Fibroblast of upper back skin (primary cell): ENCODE measurements around the gene MAT1A.
"Not testable (repeated sequence)": the region's sequence is repeated elsewhere in the genome, so short reads cannot be mapped to it uniquely, and the experiment has no call there.

Experiments
- DNase-seq: peaks from one replicate; pipeline ENCODE4 v3.0.0-alpha.2; 2013

MAT1A gene

DNA sequence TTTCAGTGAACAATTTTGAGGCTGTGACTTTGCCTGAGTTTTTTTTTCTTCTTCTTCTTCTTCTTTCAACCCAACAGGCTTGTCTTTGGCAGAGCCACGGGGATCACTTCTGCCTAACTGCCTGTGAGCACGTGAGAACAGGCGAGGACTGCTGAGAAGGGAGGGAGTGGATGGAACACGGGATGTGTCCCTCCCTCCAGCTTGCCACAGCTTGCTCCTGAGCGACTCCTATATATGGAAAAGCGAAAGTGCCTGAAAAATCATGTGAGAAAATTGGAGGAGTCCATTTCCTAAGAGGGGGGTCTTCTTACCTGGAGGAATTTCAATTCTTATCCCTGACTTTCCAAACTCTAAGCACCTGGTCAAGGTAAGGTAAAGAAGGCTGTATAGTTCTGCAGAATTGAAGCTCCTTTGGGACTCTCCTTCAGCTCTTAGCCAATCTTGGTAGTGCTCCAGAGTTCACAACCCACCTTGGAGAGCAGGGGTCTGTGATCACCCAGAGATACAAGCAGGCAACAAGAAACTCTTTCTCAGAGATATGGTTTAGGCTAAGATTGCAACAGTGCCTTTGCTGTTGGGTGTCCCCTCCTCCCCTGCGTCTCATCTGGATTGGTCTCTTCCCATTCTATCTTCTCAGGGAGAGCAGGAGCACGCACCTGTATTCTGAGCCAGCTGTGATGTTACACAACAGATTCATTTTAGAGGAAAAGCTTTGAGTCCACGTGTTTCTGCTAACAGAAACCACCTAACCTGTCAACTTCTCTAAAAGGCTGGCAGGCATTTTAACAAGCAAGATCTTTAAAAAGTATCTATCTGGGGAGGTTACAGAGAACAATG is at the start of gene MAT1A:
Gene MAT1A (minus strand): TSS at position 208 of the 837 bp plus-strand sequence. CDS start 235 bp downstream, outside the sequence.
- DNase-seq = no peak

DNA sequence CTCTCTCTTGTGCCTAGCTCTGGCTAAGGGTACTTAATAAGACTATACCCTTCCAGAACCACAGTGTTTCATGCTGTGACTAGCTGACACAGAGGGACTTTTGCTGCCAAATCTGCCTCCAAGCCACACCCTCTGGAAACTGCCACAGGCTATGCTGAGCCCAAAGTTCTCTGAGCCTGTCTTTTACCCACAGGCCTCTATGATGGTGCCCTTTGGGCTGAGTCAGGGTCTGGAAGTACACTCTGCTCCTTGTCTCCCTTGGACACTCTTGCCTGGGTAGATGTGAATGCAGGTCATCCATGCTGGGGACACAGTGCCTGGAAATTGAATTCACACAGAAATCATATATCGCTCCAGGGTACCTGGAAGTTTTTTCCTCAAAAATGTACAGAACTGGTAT is 44.5 kb upstream of the MAT1A start:
- DNase-seq = no peak

DNA sequence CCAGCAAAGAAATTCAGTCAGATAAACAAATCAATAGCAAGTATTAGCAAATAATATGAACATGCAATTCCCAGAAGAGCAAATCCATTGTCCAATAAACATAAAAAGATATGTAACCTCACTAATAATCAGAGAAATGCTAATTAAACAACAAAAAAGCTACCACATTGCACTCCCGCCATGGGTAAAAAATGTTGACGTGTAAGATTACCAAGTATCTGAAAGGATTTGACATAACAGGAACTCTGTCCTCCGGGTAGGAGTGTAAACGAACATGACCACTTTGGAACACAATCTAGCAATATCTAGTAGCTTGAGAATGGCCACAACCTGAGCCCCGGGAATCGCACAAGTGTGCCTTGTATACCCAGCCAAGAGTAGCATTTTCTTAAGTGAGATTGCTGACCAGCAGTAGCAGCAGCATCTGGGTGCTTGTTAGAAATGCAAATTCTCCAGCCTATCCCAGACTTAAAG is 35.5 kb upstream of the MAT1A start:
- DNase-seq = no peak

DNA sequence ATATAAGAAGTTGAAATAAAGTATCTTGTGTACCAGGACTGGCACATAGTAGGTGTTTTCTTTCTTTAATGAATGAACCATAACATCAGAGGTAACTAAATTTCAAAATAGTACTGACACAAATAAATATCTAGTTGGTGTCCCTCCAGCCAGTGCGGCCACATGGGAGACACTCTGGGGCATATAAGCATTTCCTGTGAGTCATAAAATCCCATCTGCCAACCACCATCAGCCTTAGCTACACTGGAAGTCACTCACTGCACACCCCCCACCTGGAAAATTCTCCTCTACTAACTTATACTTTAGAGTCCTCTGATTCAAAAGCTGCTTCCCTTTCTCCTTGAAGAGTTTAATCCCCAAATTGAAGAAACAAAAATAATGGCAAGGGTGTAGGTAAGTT is 34.6 kb upstream of the MAT1A start:
- DNase-seq = peak; percentile 59

DNA sequence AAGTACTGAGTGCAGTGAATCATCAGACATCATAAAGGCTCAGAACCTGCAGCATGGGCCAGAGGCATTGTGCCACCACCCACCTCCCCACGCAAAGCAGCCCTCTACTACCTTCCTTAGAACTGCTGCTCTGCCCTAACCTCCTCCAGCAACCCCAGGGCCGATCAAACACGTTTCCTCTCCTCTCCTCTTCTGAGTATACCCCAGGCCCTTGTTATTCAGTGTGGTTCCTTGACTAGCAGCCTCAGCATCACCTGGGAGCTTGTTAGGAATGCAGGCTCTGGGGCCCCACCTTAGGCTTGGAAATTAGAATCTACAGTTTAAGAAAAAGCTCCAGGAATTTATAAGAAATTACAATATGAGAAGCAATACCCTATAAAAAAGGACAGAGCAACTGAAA is 33.9 kb upstream of the MAT1A start:
- DNase-seq = no peak

DNA sequence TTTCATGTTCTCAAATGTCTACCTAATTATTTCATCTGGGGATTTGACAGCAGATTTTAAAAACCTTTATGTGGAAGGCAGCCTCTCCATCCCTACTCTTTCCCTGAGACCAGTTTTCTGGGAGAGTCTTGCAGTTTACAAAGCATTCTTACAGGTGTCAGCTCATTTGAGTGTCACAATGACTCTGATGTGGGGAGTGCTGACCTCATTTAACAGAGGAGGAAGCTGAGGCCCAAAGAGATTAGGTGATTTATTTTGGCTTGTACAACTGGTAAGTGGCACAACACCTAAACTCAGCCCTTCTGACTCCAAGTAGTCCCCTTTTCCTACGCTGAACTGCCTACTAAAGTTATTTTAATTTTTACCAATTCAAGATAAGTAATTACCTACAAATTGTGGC is 33.3 kb upstream of the MAT1A start:
- no peak for DNase-seq

DNA sequence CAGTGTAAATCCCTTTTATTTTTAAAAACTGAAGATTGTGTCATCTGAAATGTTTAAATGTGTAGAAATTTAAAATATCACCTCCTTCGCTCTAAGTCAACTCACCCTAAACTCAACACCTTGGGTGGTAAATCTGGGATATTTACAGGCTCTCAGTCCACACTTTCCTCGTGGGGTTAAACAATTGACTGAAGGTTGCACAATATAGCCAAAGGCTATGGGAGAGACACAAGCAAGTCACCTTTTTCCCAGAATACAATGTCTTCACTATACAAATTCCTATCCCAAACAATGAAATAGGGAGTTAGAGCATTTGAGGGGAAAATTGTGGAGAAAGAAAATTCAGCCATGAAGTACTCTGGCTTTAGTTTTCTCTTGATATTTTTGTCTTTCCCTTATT is 32.7 kb upstream of the MAT1A start:
- no peak for DNase-seq

DNA sequence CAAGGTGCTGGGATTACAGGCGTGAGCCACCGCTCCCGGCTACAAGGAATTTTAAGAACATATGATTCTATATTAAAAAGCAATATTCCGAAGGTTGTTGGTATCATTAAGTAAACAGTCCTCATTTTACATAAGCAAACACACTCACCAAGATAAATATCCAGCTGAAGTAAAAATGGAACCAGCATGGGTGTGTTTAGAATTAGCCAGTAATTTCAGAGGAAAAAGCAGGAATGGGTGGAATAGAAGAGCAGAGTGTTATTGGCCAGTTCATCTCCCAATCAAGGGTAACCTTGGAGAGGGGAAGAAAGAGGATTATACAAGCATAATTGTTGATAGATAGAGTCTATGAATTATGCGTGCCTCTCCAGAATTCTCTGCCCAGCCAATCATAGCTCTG is 31.7 kb upstream of the MAT1A start:
- DNase-seq = no peak

DNA sequence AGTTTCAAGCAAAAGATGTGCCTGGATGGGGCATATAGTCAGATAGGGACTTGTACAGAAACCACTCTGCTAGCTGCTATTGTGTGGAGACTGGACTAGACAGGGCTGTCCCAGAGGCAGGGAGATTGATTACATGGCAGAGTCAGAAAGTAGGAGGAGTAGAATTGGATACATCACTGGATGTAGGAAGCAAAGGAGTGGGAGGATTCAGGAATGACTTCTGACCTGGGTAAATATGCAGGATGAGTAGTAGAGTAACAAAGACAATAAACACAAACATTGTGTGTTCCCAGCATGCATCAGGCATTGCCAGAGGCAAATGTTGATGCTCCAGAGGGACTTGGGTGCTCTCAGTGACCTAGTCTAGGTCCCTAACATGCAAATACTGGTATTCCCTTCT is 30.9 kb upstream of the MAT1A start:
- no peak for DNase-seq

DNA sequence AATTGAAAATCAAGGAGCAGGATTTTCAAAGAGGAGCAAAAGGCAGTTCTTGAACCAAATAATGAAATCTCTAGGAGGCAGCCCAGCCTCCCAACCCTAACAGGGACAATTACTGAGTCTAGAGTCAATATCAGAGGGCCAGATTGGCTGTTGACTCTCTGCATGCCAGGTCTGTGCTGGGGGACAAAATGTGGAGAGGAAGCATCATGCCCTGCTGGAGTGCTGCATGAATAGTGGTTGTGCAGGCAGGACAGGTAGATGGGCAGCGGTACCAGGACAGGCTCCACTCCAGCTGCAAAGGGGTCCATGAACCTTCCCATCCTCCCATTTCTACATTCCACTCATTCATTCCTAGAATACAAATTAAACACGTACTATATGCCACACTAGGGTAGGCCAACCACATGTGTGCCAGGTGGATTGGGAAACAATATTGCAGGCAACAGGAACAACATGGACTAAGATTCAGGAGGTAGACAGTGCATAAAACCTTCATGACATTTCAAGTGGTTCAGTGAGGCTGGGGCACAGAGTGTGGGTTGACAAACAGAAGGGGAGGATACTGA is 30.4 kb upstream of the MAT1A start:
- DNase-seq = no peak

DNA sequence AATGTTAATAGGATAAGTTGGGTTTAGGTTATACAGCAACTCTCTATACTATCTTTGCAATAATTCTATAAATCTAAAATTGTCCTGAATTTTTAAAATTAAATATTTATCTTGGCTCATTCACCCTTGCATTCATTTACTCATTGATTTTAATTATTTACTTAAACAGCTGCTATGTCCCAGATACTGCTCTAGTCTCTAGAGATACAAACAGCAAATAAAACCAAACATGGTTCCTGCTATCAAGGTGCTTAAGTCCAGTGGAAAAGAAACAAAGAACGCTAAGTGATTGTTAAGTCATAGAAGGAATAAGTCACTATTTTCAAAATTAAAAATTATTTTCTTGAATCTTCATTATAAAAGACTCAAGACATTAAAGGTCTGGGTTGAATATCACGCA is 29.9 kb upstream of the MAT1A start:
- no peak for DNase-seq

DNA sequence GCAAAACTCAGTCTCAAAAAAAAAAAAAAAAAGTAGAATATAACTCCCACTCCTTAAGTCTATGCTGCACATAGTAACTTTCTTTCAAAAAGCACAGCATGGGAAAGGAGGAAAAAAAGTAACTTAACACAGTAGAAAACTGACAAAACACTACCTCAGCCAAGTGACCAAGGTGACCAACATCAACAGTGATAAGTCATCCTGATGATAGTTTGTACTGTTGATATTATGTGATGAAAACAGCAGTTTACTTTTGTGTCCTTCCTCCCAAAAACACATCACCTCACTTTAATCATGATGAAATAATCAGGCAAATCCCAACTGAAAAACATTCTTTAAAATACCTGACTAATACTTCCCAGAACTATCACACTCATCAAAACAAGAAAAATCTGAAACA is 29.3 kb upstream of the MAT1A start:
- DNase-seq = no peak

DNA sequence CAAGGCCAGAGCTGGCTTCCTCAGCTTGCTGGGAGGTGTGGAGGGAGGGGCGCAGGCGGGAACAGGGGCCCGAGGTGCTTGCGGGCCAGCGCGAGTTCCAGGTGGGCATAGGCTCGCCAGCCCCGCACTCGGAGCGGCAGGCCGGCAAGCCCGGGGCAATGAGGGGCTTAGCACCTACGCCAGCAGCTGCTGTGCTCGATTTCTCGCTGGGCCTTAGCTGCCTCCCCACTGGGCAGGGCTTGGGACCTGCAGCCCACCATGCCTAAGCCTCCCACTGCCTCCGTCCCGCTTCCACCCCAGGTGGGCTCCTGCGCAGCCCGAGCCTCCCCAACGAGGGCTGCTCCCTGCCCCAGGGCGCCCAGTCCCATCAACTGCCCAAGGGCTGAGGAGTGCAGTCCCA is 25.9 kb upstream of the MAT1A start:
- no peak for DNase-seq

DNA sequence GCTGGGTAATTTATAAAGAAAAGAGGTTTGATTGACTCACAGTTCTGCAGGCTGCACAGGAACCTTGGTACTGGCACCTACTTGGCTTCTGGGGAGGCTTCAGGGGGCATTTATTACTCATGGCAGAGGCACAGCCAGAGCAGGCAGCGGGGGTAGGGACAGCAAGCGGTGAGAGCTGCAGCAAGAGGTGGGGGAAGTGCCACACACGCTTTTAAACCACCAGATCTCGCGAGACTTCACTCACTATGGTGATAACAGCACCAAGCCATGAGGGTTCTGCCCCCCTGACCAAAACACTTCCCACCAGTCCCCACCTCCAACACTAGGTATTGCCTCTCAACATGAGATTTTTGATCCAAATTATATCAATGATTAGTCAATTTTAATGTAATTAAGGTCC is 24.1 kb upstream of the MAT1A start:
- DNase-seq = no peak

DNA sequence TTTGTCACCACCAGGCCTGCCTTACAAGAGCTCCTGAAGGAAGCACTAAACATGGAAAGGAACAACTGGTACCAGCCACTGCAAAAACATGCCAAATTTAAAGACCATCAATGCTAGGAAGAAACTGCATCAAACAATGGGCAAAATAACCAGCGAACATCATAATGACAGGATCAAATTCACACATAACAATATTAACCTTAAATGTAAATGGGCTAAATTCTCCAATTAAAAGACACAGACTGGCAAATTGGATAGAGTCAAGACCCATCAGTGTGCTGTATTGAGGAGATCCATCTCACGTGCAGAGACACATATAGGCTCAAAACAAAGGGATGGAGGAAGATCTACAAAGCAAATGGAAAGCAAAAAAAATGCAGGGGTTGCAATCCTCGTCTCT is 16.5 kb upstream of the MAT1A start:
- DNase-seq = not testable (repeated sequence)

DNA sequence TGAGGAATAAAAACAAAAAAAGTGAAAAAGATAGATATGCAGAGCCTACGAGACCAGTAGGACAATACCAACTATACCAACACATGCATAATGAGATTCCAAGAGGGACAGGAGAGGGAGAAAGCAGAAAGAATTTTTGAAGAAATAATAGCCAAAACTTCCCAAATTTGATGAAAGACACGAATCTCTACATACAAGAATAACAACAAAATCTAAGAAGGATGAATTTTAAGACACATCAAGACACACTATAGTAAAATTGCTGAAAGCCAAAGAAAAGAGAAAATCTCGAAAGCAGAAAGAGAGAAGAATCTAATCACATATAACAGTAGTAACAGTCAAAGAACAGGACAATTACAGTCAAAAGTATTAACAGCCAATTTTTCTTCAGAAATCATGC is 7.5 kb upstream of the MAT1A start:
- DNase-seq = no peak

DNA sequence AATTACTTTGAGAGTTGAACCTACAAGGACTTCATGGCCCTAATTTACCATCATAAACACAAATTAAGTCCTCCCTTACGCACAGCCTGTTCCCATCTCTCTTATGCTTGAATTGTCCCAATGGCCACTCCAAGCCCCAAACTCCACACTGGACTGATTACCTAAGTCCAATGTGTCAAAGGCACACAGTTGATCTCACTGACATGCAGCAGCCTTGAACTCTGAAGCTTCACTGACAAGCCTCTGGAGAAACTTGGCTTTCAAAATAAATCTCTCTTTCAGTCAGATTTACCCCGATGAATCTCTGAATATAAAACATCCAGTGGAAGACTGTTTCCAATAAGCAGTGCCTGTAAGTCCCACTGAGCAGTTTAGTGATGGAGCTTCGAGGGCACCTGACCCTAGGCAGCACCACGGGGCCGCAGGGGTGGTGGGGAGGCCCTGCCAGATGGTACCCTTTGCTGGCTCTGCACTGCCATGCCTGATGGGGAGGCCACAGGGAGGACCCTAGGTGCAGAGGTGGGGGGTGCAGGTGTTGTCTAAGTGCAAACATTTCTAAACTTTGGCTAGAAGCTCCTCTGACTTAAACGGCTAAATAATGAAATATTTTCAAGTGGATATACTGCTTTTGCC is 3.3 kb upstream of the MAT1A start:
- no peak for DNase-seq

DNA sequence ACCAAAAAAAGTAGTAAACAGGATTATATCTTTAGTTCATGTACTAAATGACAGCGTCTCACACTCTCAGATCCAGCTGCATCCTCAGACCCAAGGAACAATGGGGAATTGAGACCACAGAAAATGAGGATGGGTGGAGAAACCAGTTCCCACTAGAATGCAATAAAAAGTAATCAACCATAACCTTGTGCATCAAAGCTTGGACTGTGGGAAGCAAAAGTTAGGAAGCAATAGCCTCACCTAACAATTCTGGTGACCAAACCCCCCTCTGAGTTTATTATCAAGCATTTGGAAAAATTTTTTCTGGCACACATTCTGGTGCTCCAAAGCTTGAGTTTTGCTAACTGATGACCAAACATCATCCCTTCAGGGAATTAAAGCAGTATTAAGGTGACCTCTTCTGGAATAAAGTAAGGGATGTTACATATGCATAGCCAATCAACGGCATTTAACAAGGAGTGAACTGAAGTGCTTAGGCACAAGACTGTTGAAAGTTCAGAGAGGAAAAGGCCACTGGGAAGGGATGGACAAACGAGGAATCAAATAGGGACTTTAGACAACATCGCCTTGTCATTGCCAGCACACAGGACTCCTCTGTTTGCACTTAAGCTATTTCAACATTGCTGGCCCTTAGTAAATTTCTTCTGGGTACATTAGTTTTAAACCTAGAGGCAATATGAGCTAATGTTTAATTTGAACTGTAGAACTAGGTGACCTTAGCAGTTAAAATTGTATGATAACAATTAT is 1.2 kb upstream of the MAT1A start:
- no peak for DNase-seq

DNA sequence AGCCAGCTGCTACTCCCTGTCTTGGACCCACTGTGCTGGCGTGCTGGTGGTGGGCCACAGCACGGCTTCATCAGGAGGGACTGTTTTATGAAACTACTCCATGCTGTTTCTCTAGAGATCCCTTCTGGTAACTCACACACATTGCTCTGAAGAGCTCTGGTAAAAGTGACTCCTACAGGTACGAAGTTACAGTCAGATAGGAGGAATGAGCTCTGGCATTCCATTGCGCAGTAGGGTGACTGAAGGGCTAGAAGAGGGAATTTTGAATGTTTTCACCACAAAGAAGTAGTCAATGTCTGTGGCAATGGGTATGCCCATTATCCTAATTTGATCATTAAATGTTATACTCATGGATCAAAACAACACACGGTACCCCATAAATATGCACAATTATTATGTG is 609 bp downstream of the MAT1A start:
- no peak for DNase-seq

DNA sequence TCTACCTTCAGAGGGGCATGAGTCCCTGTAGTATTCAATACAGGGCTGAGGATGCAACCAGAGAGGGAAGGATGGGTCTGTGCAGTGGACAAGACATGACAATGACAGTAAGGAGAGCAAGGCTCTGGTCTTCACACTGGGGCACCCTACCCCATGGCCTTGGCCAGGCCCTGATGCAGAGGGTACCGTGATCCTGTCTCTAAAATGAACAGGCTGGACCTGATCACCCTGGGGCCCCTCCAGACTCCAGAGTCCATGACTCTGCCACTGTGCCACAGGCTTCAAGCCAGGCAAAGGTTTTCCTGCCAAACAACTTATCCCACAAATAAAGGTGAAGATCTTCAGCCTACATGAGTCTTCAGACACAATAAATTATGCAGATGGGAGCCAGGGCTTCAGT is 4.9 kb downstream of the MAT1A start:
- no peak for DNase-seq

DNA sequence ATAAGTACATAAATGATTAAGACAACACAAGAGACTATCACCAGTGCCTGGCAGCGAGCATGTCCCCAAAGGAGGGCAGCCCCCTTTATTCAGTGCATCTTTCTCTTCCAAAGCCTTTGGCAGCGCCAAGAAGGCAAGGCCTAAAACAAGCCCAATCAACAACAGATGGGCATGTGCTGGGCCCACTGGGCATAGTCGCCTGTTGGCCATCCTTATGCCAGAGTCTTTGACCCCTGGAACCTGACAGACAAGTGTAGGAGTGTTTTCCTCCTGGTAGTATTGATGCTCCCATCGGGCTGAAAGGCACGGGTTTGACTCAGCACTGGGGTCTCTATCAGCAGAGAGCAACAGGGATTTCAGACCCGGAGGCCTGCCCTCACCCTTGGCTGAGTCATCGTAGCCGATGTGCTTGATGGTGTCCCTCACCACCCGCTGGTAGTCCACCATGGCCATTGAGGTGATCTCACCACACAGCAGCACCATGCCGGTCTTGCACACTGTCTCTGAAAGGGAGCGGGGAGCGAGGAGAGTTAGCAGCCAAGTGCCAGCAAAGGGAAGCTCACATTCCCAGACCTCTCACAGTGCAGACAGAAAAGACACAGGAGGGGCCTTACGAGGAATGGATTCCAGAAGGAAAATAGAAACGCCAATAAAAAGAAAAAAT is 5.8 kb downstream of the MAT1A start:
- no peak for DNase-seq

DNA sequence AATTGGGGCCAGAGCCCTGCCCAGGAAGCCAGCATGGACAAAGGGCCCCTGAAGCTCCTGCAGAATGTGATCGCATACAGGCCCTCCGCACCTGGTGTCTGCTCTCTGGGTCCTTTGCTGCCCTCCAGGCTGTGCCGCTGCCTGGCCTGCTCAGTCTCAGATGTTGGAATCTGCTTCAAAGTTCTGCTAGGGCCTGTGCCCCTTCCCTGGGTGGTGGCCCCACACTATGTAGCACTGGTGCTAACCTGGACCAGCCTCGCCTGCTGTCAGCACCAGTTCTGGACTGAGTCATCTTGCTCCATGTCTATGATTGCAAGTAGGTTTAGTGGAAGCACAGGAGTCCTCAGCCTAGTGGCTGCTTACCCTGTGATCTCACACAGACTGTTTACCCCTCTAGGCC is 6.3 kb downstream of the MAT1A start:
- no peak for DNase-seq
